CD4-positive, alpha-beta T cell treated with Interleukin-2 at 100 ng/mL for 4 hours (primary cell): ENCODE data around the gene BICDL1.

Experiments
- DNase-seq: peaks from one replicate; pipeline ENCODE4 v3.0.0-alpha.2; 2020; ENCODE audit warnings: low spot score

Gene BICDL1

DNA sequence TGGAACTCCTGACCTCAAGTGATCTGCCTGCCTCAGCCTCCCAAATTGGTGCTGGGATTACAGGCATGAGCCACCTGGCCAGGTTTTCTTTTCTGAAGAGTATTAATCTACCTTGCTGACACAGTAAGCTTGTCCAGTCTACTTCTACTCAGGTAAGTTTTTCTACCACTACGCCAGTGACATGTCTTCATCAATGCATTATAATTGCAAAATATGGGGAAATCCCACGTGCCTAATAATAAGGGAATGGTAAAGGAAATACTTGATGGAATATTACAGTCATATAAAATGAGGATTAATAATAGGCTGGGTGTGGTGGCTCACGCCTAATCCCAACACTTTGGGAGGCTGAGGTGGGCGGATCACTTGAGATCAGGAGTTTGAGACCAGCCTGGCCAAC lies 65.3 kb downstream of the BICDL1 start:
- no peak for DNase-seq

DNA sequence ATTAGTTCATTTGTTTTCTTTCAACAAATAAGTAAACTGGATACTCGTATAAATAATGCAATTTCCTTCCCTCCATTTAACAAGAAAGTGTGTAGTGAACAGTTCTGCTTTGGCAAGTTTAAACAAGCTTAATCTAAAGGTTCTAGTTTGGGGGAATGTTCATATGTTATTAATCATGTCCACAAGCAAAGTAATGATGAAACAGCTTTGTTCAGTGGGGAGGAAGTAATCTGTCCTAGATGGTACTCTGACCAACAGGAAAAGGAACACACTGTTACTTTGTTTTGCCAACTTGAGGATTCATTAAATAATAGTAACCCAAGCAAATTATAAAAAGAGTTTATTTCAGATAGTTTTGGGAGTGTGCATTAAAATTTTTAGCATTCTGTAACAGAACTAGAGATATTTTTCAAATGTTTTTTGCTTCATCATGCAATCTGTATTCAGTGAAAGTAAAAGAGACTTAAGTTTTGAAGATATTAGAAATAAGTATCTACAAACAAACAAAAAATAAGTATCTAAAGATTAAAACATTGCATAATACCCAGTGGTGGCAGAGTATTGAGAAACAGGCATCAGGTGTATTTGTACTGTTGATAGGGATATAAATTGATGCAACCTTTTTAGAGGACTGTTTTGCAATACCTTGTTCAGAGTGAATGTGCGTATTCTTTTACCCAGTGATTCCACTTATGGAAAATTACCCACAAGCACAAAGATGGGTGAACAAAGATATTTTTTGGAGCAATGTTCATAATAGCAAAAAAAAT lies 66.4 kb downstream of the BICDL1 start:
- DNase-seq, result no peak

DNA sequence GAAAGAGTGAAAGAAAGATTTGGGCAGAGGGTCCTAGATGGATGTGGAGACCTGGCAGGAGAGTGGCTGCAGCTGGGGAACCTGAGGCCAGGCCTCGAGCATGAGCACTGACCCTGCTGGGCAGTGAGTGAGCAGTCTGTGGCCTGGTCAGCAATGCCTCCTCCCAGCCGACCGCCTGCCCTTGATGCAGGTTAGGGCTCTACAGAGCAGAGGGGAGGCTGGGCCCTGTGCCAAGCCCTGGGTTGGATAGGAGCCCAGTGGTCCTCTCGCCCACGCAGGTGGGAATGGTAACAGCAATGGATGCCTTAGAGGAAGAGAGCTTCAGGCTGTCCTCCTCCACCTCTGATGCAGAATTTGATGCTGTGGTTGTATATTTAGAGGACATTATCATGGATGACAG lies 67.7 kb downstream of the BICDL1 start:
- no peak for DNase-seq

DNA sequence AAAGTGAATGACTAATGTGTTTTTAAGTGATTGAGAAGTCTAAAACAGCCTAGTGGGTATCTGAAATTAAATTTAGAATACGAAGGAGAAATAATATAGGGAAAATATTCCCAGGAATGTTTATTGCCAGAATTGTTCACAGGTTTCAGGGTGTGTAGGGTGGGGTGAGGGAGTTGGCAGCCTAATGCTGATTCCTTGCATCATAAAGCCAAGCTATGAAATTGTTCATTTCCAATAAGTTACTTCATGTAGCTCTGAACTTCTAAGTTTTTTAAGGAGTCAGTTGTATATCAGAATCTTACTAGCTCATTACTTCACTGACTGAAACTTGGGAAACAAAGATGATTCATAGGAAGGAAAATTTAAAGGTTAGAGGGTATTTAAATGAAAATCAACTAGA lies 71.2 kb downstream of the BICDL1 start:
- DNase-seq, result no peak

DNA sequence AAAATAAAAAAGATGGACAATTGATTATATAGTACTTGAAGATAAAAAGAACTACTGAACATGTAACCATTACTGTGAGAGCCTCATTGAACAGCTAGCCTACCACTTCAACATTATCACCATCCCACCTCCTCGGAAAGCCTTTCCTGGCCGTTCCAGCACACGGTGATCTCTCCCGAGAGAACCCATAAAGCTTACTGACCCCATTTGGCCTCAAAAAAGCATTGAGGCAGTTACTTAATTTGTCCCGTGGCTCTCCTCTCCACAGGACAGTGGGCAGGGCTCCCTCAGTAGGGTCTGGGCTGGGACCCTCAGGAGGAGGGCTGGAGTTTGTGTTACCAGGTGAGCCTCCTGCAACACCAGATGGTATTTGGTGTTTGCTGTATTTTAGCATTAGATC lies 71.7 kb downstream of the BICDL1 start:
- no peak for DNase-seq

DNA sequence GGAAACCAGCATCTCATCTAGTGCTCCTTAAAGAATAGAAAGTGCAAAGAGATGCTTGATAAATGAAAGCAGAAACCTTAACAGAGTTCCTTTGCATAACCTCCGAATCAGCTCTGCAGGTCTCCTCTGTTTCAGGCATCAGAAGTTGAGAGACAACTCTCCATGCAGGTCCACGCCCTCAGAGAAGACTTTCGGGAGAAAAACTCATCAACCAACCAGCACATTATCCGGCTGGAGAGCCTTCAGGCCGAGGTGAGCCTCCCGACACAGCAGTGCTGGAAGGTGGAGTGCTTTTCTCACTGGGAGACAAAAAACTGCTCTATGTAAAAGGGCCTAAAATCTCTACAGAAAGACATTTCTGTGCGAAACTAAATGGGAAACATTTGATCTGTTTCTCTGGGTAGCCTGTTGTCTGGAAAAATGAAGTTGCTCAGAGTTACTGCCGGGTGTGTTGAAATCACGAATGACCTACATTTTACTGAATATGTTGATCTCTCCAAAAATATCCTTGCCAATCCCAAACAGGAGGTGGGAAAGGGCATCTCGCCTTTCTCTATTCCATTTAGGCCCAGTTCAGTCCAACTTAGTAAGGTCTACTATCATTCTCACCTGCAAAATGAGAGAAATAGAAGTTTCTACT lies 72.7 kb downstream of the BICDL1 start:
- no peak for DNase-seq

DNA sequence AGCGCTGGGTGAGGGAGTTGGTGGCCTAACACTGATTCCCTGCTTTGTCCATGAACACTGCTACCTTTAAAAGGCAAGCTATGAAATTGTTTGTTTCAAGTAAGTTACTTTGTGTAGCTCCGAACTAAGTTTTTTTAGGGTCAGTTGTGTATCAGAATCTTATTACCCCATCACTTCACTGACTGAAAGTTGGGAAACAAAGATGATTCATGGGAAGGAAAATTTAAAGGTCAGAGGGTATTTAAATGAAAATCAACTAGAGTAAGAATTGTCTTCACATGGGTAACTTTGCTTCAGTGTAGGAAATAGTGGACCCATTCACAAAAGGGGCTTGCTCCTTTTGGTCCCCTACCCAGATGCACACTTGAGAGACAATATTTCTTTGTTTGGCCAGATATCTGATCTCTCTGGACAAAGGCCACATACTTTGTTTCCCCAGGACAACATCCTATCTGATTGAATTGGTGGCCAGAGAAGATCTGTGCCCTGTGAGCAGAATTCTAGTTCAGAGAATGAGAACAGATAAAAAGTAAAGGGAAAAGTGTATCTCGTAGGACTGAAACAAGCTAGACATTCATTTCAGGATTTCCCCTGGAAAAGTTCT lies 74.0 kb downstream of the BICDL1 start:
- no peak for DNase-seq

DNA sequence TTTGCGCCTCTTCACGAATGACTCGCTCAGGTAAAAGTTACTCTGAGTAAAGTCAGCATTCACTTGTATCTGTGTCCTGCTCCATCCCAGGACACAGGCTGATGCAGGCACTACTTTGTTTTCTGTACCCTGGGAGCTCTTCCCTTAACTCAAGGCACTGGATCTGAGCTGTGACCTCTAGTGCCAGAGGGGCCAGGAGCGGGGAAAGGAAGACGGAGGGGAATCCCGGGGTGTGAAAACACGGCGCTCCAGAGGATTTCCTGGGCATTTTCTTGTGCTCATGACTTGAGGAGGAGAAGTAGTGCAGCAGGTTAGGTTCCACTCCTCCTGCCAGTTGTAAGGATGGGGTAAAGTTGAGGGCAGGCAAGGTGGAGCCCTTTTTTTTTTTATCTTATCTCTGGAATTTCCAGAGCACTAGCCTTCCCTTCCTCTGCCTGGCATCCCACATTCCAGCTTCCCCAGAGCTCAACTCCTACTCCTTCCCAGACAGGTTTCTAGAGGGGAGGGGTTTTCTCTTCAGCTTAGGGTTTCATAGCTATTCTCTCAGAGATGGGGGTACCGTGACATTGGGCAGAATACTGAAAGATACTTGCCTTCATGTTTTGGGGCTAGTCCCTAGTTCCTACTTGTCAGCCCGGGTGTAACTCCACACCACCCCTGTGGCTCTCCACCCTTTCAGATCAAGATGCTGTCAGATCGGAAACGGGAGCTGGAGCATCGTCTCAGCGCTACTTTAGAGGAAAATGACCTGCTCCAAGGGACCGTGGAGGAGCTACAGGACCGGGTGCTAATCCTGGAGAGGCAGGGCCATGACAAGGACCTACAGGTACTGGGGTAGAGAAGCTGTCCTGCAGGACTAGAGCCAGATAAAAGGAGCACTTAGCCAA lies 75.3 kb downstream of the BICDL1 start:
- DNase-seq, result no peak

DNA sequence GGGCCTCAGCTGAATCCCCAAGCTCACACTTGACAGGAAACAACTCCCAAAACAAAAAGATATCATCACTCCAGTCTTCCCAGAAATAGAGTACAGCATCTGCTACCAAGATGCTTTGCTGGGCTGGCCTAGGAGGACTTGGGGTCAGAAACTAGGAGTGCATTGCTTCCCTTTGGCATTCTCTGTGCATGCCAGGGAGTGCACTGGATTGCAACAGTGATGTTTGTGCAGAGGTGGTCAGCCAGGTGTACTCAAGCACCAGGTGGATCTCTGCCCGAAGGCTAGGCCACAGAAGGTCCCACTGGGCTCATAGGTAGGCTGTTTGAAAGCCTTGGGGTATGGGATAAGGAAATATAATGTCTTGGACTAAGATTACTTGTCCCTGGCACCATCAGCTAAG lies 76.4 kb downstream of the BICDL1 start:
- DNase-seq, result no peak

DNA sequence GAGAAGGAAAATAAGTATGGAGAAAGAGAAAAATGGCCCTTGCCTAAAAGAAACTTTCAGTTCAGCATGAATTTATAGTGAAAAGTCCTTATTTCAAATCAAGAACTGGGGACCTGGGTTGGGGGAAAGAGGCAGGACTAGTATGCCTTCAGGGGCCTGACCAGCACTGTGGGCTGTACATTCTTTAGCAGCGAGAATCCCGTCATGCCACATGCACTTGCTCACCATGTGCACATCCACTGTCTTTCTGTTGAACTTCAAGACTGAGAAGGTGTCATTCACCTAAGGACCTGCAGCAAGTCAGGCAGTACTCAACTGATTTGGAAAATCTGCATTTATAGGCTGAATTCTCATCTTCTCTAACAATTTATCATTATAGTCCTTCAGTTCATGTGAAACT lies 77.3 kb downstream of the BICDL1 start:
- DNase-seq, result no peak

DNA sequence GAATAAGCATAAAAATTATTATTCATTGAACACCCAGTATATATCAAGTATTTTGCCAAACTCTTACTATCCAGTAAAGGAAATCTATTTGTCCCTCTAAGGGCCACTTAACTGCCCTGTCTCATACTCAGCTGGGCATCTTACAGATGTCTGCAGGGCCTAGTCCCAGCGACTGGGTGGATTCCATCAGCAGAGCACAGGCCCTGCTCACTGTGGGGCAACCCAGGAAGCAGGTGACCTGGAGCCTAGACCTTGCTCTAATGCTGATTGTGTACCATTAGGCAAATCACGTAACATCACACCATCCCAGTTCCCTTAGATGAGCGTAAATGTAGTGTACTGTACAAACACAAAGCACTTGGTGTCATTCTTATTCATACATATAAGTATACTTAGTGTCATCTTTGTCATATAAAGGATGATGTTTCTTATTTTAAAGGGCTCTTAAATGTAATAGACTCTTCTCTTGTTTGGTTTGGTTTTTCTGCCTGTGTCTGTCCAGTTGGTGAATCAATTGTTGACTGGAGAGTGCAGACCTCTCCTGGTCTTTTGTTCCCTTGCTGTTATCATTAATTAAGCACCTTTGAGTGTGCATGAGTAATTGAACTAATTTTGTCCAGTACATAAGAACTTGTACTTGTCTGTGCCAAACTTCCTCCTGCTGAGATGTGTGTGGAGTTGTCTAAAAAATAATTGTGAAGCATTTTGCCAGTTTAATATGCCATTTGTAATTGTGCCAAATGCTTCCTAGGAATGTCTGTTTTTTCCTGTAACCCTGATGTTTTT lies 78.2 kb downstream of the BICDL1 start:
- DNase-seq, result no peak

DNA sequence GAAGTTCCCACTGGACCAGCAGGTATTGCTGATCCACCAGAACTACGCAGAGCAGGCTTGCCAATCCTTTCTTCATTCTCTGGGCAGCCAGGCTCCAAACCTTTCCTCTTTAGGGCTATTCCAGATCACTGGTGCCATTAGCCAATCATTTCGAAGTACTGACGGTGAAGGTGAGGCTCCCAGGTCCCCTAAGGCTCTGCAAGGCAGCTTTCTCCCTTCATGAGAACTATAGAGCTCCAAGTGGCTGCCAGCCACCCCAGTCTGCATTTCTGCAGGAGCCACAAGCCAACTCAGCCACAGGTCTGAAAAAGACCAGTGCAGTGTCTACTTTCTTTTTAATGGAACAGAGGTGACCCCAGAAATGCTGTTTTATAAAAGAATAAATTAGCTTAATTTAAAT lies 78.9 kb downstream of the BICDL1 start:
- DNase-seq, result no peak

DNA sequence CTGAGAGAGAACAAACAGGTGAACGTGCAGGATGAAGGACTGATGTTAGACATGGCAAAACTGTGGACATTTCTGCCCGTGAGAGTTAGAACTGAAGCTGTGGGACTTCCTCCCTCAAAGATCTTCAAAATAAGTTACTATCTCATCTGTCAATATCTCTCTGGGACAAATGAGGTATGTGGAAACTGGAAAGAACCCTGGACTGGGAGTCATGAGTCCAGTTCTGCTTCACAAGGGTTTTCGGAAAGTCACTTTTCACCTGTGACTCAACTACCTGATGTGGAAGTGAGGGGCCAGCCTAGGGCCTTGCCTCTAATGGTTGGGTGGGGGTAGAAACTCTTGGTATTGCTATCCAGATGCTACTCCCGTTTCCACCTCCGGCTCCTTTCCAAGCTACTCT lies 80.2 kb downstream of the BICDL1 start:
- no peak for DNase-seq

DNA sequence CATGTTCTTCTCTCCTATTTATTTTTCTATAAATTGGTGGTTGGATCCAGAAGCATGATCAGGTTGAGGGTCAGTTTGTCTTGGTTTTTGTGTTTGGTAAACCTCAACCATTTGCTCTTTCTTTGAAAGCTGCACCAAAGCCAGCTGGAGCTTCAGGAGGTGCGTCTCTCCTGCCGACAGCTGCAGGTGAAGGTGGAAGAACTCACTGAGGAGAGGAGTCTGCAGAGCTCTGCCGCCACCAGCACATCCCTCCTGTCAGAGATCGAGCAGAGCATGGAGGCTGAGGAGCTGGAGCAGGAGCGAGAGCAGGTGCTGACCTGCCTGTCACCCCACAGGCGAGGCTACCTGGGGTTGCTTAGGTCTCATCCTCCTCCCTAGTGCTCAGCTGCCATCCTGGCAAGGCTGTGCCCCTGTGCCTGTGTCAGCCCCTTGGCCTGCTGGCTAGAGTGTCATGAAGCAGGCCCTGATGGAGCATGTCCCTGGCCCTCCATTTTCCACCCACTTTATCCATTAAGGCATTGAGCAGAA lies 82.5 kb downstream of the BICDL1 start:
- DNase-seq, result no peak

DNA sequence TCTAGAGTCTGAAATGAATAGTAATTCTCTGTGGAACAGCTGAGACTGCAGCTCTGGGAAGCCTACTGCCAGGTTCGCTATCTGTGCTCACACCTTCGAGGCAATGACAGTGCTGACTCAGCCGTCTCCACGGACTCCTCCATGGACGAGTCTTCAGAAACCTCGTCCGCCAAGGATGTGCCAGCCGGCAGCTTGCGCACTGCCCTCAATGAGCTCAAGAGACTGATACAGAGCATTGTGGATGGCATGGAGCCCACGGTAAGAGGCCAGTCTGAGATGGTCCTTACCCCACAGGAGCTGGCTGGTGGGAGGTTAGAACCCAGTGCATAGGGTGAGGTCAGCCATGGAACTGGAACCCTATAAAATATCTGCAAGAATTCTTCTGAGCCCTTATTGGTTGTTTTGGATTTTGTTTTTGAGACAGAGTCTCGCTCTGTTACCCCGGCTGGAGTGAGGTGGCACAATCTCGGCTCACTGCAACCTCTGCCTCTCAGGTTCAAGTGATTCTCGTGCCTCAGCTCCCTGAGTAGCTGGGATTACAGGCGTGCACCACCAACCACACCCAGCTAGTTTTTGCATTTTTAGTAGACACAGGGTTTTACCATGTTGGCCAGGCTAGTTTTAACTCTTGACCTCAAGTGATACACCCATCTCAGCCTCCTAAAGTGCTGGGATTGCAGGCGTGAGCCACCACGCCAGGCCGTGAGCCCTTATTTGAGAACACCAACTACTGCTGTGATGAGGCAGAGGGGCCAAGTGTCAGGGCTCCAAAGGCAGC lies 83.6 kb downstream of the BICDL1 start:
- DNase-seq, result no peak

DNA sequence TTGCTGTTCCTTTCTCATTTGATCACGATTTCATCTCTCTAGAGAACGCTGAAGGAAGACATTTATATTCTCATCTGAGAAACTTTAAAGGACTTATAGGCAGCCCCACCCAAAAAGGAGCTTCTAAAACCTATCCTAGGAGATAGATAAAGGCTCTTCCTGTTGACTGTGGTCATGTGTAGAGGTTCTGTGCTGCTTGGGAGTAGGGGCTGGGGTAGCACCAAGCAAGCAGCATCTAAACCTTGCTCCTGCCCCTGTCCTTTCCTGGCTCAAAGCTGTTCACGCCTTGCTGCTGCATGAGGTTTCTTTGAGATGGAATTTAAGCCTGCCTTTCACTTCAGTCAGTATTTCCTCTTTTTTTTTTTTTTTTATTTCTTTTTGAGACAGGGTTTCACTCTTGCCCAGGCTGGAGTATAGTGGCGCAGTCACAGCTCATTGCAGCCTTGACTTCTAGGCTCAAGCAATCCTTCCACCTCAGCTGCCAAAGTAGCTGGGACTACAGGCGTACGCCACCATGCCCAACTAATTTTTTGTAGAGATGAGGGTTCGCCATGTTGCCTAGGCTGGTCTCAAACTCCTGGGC lies 86.1 kb downstream of the BICDL1 start:
- no peak for DNase-seq

DNA sequence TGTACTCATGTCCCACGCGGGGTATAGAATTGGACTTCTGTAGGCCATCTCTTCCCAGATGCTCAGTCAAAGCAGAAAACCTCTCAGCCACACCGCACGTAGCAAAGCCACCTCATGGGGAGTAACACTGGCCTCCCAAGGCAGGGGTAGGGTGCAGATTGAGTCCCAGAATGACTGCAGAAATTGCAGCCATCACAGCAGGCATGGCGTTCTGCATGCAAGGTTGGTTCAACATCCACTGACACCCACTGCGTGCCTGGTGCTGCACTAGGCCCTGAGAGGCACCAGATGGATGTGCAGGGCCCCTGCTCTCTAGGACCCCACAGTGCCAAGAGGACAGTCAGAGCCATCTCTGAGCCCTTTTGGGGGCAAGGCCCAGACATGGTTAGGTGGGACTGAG lies 87.6 kb downstream of the BICDL1 start:
- DNase-seq, result no peak

DNA sequence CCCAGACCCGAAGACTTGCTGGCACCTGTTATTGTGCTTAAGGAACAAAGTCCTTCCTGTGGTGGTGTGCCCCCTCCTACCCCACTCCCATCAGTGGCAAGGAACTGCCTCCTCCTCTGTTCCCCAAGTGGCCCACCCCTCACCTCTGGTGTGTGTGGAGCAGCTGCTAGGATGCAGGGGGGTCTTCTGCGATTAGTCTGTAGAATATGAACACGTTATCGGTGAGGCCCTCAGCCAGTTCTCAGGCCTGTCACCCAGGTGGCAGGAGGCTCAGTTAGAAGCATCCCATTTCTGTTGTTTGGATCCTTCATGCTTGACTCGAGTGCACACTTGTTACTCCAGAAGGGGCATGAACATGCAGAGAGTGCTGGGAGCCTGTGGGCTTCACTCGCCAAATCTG lies 88.2 kb downstream of the BICDL1 start:
- DNase-seq, result no peak

DNA sequence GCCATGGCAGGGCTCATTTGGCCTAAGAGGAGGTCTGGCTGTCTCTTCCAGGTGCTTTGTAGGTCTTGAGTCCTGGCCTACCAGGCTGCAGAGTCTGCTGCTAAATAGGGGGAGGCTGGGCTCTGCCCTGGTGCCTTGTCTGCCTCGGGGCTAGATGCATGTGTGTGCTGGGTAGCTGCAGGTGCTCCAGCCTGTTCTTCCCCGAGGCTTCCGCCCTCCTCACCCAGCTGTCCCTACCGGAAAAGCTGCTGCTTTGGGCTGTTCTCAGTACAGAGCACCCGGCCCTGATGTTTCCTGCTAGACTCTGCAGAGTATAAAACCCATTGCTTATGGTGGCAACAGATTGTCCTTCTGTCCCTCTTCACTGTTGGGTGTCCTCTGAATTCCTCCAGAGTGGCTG lies 89.8 kb downstream of the BICDL1 start:
- DNase-seq, result no peak
